ENCODE results near the gene MLLT6. TPM values are rescaled to one million over a fixed set of nuclear protein-coding genes. Genes with fewer than 3 reads are reported as not detected.

The MLLT6 gene
- total and polyA plus RNA-seq, 2 of the 13 experiments (the other 11 are each of a cell fraction or from before 2014, with no cell fraction given): 50.7 to 69.5 TPM

DNA sequence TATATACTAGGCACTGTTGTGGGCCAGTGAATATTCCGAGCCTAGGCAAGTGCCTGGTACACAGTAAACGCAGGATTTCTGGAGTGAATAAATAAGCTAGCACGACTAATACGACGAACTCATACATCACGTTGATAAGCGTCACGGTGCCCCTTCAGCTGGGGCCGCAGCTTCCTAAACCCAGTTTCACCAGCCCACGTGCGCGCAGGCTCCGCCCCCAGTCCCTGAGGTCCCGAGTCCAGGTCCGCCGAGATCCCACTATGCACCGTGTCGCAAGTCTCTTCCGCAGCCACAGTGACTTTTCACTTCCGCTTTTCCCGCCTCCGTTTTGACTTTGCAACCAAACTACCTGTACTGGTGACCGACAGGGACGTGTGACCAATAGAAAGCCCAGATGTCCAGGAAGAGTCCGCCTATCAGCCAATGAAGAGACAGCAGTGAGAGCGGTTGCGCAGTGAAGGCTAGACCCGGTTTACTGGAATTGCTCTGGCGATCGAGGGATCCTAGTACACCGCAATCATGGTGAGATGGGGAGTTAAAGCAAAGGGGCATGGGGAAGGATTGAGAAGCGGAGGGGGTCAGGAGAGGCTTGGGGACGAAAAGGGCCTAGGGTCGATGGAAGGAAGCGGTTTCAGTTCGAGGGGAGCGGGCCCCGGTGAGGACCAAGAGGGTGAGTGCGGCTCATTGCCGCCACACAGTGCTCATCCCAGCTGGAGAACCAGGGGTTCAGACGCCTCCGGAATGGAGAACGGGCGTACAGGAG is 47.4 kb downstream of the MLLT6 start, which contains the start of gene PSMB3 (continued):
- TF ChIP-seq AFF4 (CRISPR knock-in tag; IDR thresholded peaks at IDR 0.05): no peak
- TF ChIP-seq RFXAP (CRISPR knock-in tag; IDR thresholded peaks at IDR 0.05; ENCODE audit: borderline replicate concordance): no peak
- peak; percentile 55; the same call in 1 of the 2 replicates for TF ChIP-seq ZNF451 (CRISPR knock-in tag; IDR thresholded peaks at IDR 0.05)
- TF ChIP-seq U2AF2 (IDR thresholded peaks at IDR 0.05; ENCODE audit: low read depth, low read length): no peak
- TF ChIP-seq GATAD2A (CRISPR knock-in tag; IDR thresholded peaks at IDR 0.05): peak; percentile 75
- TF ChIP-seq HNRNPH1 (optimal IDR thresholded peaks at IDR 0.05; ENCODE audit: low read depth, low read length): no peak
- no peak for TF ChIP-seq RFX1 (IDR thresholded peaks at IDR 0.05)
- TF ChIP-seq GATAD1 (CRISPR knock-in tag; IDR thresholded peaks at IDR 0.05): peak; percentile 97
- TF ChIP-seq, protein P1, sequence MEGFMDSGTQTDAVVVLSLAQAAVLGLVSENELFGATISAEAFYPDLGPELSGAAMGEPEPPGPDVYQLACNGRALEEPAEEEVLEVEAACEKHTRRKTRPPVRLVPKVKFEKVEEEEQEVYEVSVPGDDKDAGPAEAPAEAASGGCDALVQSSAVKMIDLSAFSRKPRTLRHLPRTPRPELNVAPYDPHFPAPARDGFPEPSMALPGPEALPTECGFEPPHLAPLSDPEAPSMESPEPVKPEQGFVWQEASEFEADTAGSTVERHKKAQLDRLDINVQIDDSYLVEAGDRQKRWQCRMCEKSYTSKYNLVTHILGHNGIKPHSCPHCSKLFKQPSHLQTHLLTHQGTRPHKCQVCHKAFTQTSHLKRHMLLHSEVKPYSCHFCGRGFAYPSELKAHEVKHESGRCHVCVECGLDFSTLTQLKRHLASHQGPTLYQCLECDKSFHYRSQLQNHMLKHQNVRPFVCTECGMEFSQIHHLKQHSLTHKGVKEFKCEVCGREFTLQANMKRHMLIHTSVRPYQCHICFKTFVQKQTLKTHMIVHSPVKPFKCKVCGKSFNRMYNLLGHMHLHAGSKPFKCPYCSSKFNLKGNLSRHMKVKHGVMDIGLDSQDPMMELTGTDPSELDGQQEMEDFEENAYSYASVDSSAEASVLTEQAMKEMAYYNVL (CRISPR knock-in tag; IDR thresholded peaks at IDR 0.05; ENCODE audit: borderline replicate concordance): peak; percentile 60; the same call in 1 of the 2 replicates
- peak; percentile 54 for TF ChIP-seq CBX1 (IDR thresholded peaks at IDR 0.05; ENCODE audit: low read depth)
- TF ChIP-seq FOSL1 (CRISPR knock-in tag; IDR thresholded peaks at IDR 0.05; ENCODE audit: borderline replicate concordance): 0 out of 2 replicates have a peak, but pooled peaks have one; percentile 17
- 0 out of 2 replicates have a peak, but pooled peaks have one; percentile 73 for TF ChIP-seq E2F1 (CRISPR knock-in tag; IDR thresholded peaks at IDR 0.05)
- TF ChIP-seq TGIF2 (CRISPR knock-in tag; IDR thresholded peaks at IDR 0.05): peak; percentile 95
- TF ChIP-seq ZNF816 (CRISPR knock-in tag; IDR thresholded peaks at IDR 0.05; ENCODE audit: borderline replicate concordance): no peak
- TF ChIP-seq NFYB (CRISPR knock-in tag; IDR thresholded peaks at IDR 0.05): peak; percentile 99
- no peak for TF ChIP-seq CENPBD1 (CRISPR knock-in tag; IDR thresholded peaks at IDR 0.05; ENCODE audit: borderline replicate concordance, low read depth)
- 0 out of 2 replicates have a peak, but pooled peaks have one; percentile 37 for TF ChIP-seq ZNF557 (CRISPR knock-in tag; IDR thresholded peaks at IDR 0.05)
- TF ChIP-seq ZFP62 (CRISPR knock-in tag; IDR thresholded peaks at IDR 0.05): no peak
- no peak; the same call in 1 of the 2 replicates for TF ChIP-seq DNMT3B (CRISPR knock-in tag; conservative IDR thresholded peaks at IDR 0.05)
- TF ChIP-seq ARHGAP35 (CRISPR knock-in tag; IDR thresholded peaks at IDR 0.05; ENCODE audit: borderline replicate concordance): no peak; the same call in 1 of the 2 replicates
- TF ChIP-seq, protein P2, sequence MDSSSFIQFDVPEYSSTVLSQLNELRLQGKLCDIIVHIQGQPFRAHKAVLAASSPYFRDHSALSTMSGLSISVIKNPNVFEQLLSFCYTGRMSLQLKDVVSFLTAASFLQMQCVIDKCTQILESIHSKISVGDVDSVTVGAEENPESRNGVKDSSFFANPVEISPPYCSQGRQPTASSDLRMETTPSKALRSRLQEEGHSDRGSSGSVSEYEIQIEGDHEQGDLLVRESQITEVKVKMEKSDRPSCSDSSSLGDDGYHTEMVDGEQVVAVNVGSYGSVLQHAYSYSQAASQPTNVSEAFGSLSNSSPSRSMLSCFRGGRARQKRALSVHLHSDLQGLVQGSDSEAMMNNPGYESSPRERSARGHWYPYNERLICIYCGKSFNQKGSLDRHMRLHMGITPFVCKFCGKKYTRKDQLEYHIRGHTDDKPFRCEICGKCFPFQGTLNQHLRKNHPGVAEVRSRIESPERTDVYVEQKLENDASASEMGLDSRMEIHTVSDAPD (CRISPR knock-in tag; IDR thresholded peaks at IDR 0.05): peak; percentile 57; the same call in 1 of the 2 replicates
- peak; percentile 88 for TF ChIP-seq SP5 (CRISPR knock-in tag; IDR thresholded peaks at IDR 0.05; ENCODE audit: borderline replicate concordance, low read depth)

Data from HepG2 (cell line).